ENCODE results near the gene VPS37C.

DNA sequence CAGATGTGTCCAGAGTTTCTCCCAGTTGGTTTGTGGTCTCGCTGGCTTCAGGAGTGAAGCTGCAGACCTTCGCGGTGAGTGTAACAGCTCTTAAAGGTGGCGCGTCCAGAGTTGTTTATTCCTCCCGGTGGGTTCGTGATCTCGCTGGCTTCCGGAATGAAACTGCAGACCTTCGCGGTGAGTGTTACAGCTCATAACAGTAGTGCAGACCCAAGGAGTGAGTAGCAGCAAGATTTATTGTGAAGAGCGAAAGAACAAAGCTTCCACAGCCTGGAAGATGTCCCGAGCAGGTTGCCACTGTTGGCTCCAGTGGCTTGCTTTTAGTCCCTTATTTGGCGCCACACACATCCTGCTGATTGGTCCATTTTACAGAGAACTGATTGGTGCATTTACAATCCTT lies 40.2 kb upstream of the VPS37C start:
- no peak for TF ChIP-seq POLR2AphosphoS5 (IDR thresholded peaks at IDR 0.05)
- TF ChIP-seq, protein P1, sequence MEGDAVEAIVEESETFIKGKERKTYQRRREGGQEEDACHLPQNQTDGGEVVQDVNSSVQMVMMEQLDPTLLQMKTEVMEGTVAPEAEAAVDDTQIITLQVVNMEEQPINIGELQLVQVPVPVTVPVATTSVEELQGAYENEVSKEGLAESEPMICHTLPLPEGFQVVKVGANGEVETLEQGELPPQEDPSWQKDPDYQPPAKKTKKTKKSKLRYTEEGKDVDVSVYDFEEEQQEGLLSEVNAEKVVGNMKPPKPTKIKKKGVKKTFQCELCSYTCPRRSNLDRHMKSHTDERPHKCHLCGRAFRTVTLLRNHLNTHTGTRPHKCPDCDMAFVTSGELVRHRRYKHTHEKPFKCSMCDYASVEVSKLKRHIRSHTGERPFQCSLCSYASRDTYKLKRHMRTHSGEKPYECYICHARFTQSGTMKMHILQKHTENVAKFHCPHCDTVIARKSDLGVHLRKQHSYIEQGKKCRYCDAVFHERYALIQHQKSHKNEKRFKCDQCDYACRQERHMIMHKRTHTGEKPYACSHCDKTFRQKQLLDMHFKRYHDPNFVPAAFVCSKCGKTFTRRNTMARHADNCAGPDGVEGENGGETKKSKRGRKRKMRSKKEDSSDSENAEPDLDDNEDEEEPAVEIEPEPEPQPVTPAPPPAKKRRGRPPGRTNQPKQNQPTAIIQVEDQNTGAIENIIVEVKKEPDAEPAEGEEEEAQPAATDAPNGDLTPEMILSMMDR (IDR thresholded peaks at IDR 0.05), result no peak

Measured in upper lobe of left lung (tissue), 4 donors.